IPS-NIHi7 (cell line): ENCODE data around the gene RSBN1L.
"Not testable (repeated sequence)": the region's sequence is repeated elsewhere in the genome, so short reads cannot be mapped to it uniquely, and the experiment has no call there.

Experiments used
- DNase-seq: peaks from one replicate; pipeline ENCODE4 v3.0.0; 2012; ENCODE audit warnings: mixed read lengths; ENCODE audit errors: extremely low spot score

The RSBN1L gene

DNA sequence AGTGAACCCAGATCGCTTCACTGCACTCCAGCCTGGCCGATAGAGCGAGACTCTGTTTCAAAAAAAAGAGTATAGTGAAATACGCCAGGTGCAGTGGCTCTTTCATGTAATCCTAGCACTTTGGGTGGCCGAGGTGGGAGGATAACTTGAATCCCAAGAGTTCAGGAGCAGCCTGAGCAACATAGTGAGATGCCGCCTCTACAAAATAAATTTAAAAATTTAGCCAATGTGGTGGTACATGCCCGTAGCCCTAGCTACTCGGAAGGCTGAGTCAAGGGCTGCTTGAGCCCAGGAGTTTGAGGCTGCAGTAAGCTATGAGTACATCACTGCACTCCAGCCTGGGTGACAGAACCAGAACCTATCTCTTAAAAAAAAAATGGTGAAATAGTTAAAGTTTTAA is 74.1 kb downstream of the RSBN1L start:
- DNase-seq = no peak

DNA sequence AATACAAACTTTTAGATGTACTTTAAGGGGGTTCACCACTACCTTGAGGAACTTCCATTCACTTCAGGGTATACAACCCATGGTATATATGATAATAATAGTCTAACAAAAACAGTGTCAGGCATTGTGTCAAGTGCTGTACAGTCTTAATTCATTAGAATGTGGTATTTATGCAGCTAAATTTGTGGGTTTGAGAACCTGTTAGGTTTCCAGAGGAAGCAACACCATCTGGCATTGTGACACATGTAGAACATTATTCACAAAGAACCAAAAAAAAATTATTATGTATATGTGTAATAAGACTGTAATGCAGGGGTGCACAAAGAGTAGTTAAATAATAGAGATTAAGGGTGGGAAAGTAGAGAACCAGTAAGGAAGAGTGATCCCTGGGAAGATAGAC is 75.6 kb downstream of the RSBN1L start:
- no peak for DNase-seq

DNA sequence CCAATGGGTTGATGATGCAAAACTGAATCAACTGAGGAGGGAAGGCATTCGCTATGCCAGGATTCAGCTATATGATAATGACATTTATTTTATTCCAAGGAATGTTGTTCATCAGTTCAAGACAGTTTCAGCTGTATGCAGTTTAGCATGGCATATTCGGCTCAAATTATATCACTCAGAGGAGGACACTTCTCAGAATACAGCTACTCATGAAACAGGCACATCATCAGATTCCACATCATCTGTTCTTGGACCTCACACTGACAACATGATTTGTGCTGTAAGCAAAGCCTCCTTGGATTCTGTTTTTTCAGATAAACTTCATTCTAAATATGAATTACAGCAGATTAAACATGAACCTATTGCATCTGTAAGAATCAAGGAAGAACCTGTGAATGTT is 82.3 kb downstream of the RSBN1L start:
- no peak for DNase-seq

DNA sequence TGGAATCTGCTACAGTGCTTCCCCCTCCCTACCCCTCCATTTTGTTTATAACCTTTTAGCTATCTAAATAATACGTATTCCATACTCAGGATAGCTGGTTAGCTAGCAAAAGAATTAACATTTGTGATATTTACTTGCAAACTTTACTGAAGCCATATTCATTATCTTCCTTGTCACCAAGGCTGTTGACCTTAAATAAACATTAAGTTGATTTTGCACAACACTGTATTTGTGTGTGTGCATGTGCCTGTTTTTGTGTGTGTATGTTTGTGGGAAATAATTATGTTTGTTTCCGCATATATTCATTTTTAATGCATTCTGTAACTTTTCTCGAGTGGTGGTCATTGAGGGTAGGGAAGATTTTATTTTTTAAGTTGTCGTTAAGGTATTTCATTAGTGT is 86.1 kb downstream of the RSBN1L start:
- DNase-seq = no peak

DNA sequence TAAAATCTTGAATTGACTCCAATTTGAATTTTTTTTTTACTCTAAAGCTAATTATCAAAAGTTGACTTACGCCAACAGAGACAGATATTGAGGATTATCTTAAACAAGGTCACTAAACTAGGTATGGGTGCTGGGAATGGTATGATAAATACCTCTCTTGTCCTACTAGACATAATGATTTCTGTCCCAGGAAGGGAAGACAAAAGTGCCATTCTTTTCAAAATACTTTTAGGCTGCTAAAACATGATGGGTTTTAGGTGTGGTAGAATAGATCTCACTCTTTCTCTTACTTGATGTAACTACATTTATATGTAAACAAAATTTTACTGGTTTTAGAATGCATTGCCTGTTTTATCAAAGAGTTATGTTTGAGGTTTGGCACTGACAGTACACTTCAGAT is 86.9 kb downstream of the RSBN1L start:
- DNase-seq = no peak

DNA sequence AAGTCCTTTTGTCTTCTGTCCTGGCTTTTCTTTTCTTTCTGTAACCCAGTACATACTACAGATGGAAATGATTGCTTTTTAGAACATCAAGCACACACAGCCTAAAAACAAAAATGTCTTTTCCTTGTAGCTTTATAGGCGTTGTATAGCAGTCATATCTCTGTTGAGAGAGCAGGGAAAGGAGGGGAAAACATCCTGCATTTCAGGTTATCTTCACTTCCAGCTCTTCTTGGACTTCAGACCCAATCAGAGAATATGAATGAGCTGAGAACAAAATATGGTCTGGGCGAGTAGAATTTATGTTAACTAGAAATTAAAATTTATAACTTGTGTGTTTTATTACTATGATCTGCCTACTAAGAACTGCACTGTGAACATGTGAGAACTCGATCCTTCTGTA is 87.3 kb downstream of the RSBN1L start:
- no peak for DNase-seq

DNA sequence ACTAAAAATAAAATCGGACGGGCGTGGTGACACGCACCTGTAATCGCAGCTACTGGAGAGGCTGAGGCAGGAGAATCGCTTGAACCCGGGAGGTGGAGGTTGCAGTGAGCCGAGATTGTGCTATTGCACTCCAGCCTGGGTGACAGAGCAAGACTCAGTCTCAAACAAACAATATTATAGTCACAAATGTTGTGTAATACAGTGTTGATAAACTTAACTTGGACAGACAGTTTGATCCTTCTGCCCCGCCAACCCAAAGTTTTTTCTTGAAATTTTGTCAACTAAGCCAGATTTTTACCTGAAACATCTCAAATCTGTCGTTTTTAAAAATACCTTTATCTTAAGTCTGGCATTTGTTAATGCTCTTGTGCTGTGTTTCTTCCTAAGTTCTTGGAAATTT is 88.2 kb downstream of the RSBN1L start:
- DNase-seq = not testable (repeated sequence)

DNA sequence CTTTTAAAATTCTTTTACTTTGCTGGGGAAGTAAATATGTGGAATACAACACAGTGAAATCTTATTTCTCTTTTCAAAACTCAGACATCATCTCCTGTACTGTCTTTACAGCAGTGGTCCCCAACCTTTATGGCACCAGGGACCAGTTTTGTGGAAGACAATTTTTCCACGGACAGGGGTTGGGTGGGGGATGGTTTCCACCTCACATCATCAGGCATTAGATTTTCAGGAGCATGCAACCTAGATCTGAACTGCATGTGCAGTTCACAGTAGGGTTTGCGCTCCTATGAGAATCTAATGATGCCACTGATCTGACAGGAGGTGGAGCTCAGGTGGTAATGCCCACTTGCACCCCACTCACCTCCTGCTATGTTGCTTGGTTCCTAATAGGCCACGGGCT is 89.8 kb downstream of the RSBN1L start:
- DNase-seq = no peak

DNA sequence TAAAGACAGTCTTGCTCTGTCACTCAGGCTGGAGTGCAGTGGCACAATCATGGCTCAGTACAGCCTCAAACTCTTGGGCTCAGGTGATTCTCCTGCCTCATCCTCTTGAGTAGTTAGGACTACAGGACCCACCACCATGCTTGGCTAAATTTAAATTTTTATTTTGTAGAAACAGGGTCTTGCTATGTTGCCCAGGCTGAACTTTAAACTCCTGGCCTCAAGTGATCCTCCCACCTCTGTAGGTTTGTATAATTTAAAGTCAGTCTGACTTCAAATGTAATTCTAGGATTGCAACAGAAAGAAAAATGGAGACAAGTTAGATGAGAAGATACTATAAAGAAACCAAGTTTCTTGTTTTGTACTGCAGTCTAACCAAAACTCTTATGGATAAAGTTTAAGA is 90.5 kb downstream of the RSBN1L start:
- DNase-seq = no peak

DNA sequence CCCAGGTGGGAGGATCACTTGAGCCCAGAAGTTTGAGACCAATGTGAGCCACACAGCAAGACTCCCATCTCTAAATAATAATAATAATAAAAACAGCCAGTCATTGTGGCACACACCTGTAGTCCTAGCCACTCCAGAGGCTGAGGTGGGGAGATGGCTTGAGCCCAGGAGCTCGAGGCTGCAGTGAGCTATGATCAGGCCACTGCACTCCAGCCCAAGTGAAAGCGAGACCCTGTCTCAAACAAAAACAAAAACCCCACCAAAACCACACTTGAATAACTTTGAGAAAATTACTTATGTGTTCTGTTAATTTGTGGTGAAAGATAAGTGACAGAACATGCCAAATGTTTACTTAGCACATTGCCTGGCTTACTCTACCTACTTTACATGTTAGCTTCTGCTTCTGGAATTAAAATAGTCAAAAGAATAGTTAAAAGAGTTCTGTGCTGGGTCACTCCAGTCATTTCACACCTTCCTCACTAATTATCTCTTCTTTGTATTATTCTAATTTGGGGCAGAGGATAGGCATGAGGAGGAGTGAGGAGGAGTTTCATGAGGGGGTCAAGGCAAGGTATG is 92.2 kb downstream of the RSBN1L start:
- no peak for DNase-seq

DNA sequence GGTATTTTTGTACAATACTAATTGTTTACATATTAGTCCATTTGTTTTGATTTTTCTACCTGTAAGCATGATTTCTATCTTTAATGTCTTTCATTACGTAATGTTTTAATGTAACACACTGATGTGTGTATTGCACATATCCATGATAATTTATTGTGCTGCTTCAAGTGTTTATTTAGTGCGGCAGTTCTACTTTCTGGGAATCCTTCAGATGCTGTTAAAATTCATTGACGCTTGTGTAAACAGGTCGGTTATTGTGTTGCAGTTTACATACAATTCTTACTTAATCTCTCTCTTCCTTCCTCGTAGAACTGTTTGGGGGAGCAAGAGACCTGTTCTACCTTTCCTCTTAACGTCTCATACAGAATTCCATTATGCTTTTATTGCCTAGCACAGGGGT is 95.1 kb downstream of the RSBN1L start:
- no peak for DNase-seq

DNA sequence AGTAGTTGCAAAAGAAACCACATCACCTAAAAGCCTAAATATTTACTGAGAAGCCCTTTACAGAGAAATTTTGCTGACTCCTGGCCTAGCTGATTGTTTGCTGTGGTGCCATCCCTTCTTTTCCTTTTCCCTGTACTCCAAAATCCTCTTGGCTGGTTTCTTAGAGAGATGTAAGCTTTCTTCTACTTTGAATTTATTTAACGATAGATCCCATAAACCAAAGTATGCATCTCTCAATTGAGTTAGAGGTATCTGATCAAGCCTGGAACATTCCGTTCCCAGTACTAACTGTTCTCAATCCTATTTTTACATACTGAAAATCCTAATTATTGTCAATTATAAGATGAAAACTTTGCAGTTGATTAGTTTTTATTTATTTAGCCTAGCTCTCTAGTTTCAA is 95.7 kb downstream of the RSBN1L start:
- no peak for DNase-seq

DNA sequence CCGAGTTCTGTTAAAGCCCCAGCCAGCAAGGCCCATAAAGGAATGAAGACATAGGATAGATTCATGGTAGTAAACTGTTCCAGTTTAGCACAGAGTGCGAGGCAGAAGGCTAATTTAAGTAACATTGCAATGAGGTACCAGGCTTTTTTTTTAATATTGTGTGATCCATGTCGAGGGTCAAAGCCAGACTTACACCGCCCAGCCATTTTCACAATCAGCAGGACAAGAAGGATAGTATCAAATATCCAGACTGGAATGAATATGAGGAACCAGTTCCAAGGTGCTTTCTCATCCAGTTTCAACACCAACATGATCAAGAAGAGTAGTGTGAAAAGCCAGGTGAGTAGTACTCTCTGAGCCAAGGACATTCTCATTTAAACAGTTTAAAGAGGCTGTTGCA is 97.7 kb downstream of the RSBN1L start:
- DNase-seq = no peak

DNA sequence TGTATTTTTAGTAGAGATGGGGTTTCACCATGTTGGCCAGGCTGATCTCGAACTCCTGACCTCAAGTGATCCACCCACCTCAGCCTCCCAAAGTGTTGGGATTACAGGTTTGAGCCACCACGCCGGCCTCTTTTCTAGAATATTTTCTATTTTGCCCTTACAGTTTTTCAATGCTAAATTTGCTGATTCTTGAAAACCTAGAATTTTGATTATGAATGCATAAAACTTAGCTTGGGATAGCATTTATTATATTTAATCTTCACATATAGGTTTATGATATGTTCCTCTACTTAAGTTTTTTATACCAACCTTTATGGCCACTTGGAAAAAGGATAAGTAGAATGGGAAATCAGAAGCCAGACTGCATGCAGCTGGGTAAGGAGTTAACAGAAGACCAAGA is 99.8 kb downstream of the RSBN1L start:
- DNase-seq = no peak

DNA sequence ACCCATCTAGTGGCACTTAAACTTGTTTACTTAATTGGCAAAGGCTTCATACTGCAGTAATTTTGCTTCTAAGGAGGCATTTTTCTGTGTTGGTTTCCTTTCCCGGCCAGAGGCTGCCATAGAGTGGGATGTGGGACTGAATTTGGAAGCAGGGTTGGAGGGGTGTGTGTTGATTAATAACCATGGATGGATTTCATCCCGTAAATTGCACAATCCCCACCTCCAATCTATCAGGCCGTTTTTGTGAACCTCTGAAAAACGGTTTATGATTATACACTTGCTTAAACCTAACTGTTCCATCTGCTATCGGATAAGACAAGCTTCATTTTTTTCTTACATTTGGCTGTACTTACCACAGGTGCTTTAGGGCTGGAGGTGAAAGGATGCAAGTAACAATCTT is 100.7 kb downstream of the RSBN1L start:
- no peak for DNase-seq

DNA sequence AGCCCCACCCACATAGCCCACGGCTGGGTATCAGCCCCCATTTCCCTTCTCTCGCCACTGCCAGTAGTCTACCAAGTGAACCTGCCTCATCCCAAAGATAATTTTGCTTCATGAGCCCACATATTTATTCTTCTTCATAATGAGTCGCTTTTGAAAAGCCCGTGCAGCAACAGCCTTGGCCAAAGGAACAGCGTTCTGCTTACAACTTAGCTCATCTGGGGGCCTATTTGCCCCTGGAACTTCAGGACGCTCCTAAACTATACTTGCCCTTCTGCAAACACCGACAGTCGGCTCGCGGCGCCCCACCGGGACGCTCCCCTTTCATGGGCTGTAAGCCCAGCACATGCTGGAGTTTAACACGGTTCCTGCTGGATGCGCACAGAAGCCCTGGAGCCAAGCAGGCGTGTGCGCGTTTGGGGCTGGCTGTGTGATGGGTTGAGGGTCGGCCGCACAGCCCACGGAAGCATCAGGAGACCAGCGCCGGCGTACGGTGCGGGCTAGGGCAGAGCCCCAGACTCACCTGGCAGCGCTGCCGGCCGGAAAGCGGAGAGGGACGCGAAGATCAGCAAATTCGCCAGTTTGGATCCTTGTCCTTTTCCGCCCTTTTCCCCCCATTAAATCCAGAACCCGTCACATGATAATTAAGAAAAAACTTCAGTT is 101.6 kb downstream of the RSBN1L start:
- peak; percentile 67 for DNase-seq

DNA sequence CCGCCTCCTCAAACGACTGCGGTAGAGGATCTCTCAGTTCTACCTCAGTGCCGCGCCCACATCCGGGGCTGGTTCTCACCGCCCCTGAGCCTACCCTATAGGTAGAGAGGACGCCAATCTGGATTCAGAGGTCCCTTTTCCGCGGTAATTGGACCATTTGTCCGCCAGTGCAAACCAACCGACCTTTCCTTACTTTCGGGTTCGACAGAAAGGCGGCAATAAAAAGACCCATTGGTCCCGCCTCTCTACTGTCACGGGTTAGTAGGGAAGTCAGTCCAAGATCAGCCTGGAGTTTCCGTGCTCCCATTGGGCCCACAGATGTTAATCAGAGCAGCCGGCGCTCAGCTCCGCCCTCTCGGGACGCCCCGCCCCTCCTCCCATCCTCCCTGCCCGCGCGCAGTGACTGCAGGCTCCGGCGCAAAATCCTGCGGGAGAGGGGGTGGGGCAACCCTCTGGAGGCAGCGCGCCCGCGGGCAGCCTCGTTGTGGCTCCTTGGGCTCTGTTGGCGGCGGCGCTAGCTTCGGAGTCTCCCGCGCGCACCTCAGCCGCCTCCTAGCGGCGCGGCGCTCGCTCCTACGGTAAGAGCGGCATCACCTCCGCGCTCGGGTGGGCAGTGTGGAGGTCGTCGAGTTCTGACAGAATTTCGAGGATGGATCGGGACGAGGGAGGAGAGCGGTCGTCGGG is 102.3 kb downstream of the RSBN1L start, which contains the start of the genes PHTF2 and TMEM60:
TSS of gene PHTF2 (plus strand) at position 380 of the 684 bp plus-strand sequence.
TSS of gene TMEM60 (minus strand) at position 41 of the 684 bp plus-strand sequence. CDS start 4,061 bp downstream, outside the sequence.
- DNase-seq = peak; percentile 97

DNA sequence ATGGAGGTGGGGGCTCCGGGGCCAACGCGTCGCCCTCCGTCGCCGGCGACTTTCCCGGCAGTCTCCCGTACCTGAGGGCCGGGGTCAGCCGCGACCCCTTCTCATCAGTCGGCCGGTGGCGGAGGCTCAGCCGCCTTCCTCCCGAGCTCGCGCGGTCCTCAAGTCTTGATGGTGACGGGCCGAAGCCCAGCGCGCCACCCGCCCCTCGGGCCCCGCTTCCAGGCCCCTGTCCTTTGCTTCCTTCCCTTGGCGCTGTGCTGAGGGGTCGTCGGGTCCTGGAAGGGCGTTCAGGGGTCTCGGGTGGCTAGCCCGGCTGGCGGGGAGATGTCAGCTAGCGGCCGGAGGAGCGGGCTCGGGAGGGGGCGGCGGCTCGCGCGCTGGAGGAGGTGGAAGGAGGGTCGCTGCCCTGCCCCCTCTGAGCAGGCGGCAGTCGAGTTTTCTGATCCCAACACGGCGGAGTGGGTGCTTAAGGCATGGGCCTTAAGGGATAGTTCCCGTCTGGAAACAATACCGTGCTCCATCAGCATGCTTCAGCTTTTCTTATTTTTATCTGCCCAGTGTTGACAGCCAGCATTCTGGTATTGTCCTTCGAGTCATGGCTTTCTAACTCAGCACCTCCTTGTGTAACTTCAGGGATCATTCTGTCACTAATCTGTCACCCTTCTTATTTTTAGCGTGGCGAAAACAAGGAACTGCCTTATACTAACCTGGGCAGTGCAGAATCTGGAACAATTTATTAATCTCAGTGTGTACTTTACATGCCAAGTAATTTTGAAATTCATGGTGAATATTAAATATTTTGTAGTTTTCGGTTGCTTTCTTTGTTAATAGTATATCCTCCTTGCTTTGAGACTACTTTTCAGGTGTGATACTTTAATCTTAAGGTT is 103.1 kb downstream of the RSBN1L start:
- peak; percentile 48 for DNase-seq

DNA sequence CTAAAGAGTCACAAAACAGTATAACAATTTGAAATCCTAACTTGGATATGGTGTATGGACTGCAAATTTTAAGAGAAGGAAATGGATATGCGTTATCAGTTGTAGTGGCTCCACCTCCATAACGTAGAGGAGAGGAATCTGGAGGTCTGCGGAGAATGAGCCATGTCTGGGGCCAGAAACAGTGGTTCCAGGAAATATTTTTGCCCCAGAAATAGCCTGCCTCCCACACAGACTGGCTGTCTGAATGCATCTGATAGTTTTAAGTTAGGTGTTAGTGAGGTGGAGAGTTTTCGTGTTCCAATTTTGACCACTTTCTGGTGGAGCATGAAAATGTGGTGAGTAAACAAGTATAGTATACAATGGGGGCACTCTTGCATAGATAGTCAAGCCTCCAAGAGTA is 103.9 kb downstream of the RSBN1L start:
- DNase-seq = no peak

DNA sequence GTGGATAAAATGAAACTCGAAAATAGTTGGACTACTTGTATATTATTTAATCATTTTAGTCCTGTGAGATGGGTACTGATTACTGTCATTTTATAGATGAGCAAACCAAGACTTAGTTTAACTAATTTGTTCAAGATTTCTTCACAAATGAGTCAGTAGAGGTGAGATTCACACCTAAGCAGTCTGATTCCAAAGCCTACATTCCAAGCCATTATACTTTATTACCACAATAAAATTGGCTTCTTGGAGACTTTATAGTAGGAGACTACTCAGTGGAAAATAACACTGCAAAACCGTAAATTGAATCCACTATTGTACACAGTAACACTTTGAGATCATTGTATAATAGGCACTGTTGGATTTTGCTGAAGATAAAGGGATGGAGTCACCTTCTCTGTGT is 104.5 kb downstream of the RSBN1L start:
- no peak for DNase-seq

DNA sequence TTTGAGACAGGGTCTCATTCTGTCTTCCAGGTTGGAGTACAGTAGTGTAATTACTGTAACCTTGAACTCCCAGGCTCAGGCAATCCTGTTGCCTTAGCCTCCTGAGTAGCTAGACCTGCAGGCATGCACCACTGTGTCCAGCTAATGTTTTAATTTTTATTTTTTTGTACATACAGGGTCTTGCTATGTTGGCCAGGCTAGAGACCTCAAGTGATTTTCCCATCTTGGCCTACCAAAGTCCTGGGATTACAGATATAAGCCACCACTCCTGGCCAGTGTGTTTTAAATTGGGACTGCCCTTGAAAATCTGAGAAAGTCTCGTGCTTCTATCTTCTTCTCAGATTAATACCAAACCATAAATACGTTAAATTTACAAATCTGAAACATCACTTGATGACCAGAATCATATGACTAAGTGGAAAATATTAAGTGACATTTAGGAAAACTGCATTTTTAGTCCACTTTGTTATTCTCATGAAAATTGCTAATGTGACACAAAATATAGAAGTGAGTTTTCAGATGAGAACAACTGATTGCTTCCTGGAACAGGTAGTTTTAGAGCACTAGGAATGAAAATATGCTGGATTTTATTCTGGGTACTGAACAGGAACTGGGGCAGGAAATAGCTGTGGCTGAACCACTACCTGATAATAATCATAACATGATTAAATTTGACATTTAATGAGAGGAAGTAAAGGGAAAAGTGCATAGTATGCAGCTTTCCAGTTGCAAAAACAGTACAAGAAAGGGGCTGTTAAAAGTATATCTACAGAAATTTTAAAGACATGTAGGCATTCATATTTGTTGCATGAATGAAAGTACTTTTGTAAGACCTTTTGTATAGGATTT is 106.5 kb downstream of the RSBN1L start:
- no peak for DNase-seq
